HepG2 (cell line): Measurements from ENCODE around the gene EPB41L1. TPM values are rescaled to one million over a fixed set of nuclear protein-coding genes. Genes with fewer than 3 reads are reported as not detected.

Experiments
- ARID3A ChIP-seq: IDR thresholded peaks from 2 replicates; pipeline ENCODE4 v1.6.1; 2012; ENCODE audit warnings: low read depth, low read length, improper control_type of control experiment
- CAMTA2 ChIP-seq: sonication (generic); formaldehyde crosslinking; IDR thresholded peaks from 2 replicates; pipeline ENCODE4 v1.4.0; 2020; ENCODE audit warnings: mild to moderate bottlenecking, missing genetic modification reagents, borderline replicate concordance
- CENPX ChIP-seq: sonication (generic); formaldehyde crosslinking; IDR thresholded peaks from 2 replicates; pipeline ENCODE4 v1.9.0; 2021; ENCODE audit warnings: mild to moderate bottlenecking, missing genetic modification reagents, moderate library complexity
- HIVEP1 ChIP-seq: sonication (generic); formaldehyde crosslinking; IDR thresholded peaks from 2 replicates; pipeline ENCODE4 v1.4.0; 2020; ENCODE audit warnings: mild to moderate bottlenecking, missing genetic modification reagents
- IRF2 ChIP-seq: IDR thresholded peaks from 2 replicates; pipeline ENCODE4 v1.6.1; 2018; ENCODE audit warnings: missing genetic modification reagents, missing compliant biosample characterization
- MED8 ChIP-seq: sonication (generic); formaldehyde crosslinking; IDR thresholded peaks from 2 replicates; pipeline ENCODE4 v1.8.1; 2023; ENCODE audit warnings: mild to moderate bottlenecking, missing genetic modification reagents; ENCODE audit not compliant: insufficient replicate concordance
- MTERF4 ChIP-seq: sonication (generic); formaldehyde crosslinking; IDR thresholded peaks from 2 replicates; pipeline ENCODE4 v1.8.0; 2023; ENCODE audit warnings: mild to moderate bottlenecking, missing genetic modification reagents
- MXI1 ChIP-seq: IDR thresholded peaks from 3 replicates; pipeline ENCODE4 v1.6.1; 2012; ENCODE audit warnings: low read depth, low read length, inconsistent platforms, borderline replicate concordance
- NR2F6 ChIP-seq, 2 experiments: IDR thresholded peaks; 2 replicates each; pipeline ENCODE4 v1.6.1; 2016; ENCODE audit warnings: antibody characterized with exemption in 1 of 2, mild to moderate bottlenecking in 1 of 2
- RBM22 ChIP-seq: fragments of 200-400 bp; formaldehyde crosslinking; optimal IDR thresholded peaks from 2 replicates; pipeline ENCODE3; 2017; ENCODE audit warnings: mild to moderate bottlenecking, low read length, moderate library complexity
- TSC22D2 ChIP-seq: sonication (generic); formaldehyde crosslinking; IDR thresholded peaks from 2 replicates; pipeline ENCODE4 v1.5.1; 2020; ENCODE audit warnings: missing genetic modification reagents, mild to moderate bottlenecking, borderline replicate concordance
- ZBTB20 ChIP-seq: sonication (generic); formaldehyde crosslinking; IDR thresholded peaks from 2 replicates; pipeline ENCODE4 v1.8.1; 2023; ENCODE audit warnings: missing genetic modification reagents, low read depth, mild to moderate bottlenecking, borderline replicate concordance
- ZBTB42 ChIP-seq: sonication (generic); formaldehyde crosslinking; IDR thresholded peaks from 2 replicates; pipeline ENCODE4 v1.5.0; 2020; ENCODE audit warnings: mild to moderate bottlenecking, missing genetic modification reagents
- ZBTB7A ChIP-seq: sonication (generic); formaldehyde crosslinking; IDR thresholded peaks from 2 replicates; pipeline ENCODE4 v1.8.0; 2022; ENCODE audit warnings: mild to moderate bottlenecking, missing genetic modification reagents
- ZFAT ChIP-seq: sonication (generic); formaldehyde crosslinking; conservative IDR thresholded peaks from 2 replicates; pipeline ENCODE4 v1.8.1; 2023; ENCODE audit warnings: missing genetic modification reagents, inconsistent platforms
- ZFP37 ChIP-seq: sonication (generic); formaldehyde crosslinking; IDR thresholded peaks from 2 replicates; pipeline ENCODE4 v1.4.0; 2020; ENCODE audit warnings: missing genetic modification reagents, borderline replicate concordance
- ZKSCAN5 ChIP-seq: sonication (generic); formaldehyde crosslinking; IDR thresholded peaks from 2 replicates; pipeline ENCODE4 v1.5.1; 2020; ENCODE audit warnings: mild to moderate bottlenecking, missing genetic modification reagents
- ZNF180 ChIP-seq: sonication (generic); formaldehyde crosslinking; IDR thresholded peaks from 2 replicates; pipeline ENCODE4 v1.4.0; 2020; ENCODE audit warnings: low read depth, missing genetic modification reagents, borderline replicate concordance
- ZNF235 ChIP-seq: sonication (generic); formaldehyde crosslinking; IDR thresholded peaks from 2 replicates; pipeline ENCODE4 v1.8.1; 2023; ENCODE audit warnings: mild to moderate bottlenecking, missing genetic modification reagents, borderline replicate concordance
- ZNF276 ChIP-seq: sonication (generic); formaldehyde crosslinking; IDR thresholded peaks from 2 replicates; pipeline ENCODE4 v1.4.0; 2020; ENCODE audit warnings: mild to moderate bottlenecking, low read depth, missing genetic modification reagents
- ZNF292 ChIP-seq: sonication (generic); formaldehyde crosslinking; IDR thresholded peaks from 2 replicates; pipeline ENCODE4 v1.8.1; 2022; ENCODE audit warnings: mild to moderate bottlenecking, low read depth, missing genetic modification reagents, borderline replicate concordance
- ZNF34 ChIP-seq: sonication (generic); formaldehyde crosslinking; IDR thresholded peaks from 2 replicates; pipeline ENCODE4 v1.4.0; 2020; ENCODE audit warnings: mild to moderate bottlenecking, missing genetic modification reagents, borderline replicate concordance
- ZNF550 ChIP-seq: sonication (generic); formaldehyde crosslinking; IDR thresholded peaks from 2 replicates; pipeline ENCODE4 v1.4.0; 2020; ENCODE audit warnings: mild to moderate bottlenecking, missing genetic modification reagents, borderline replicate concordance
- ZNF850 ChIP-seq: sonication (generic); formaldehyde crosslinking; conservative IDR thresholded peaks from 2 replicates; pipeline ENCODE4 v1.9.0; 2021; ENCODE audit warnings: mild to moderate bottlenecking, missing genetic modification reagents
- ZSCAN29 ChIP-seq: sonication (generic); formaldehyde crosslinking; conservative IDR thresholded peaks from 2 replicates; pipeline ENCODE4 v1.4.0; 2020; ENCODE audit warnings: mild to moderate bottlenecking, missing genetic modification reagents
- ZZZ3 ChIP-seq: sonication (generic); formaldehyde crosslinking; IDR thresholded peaks from 2 replicates; pipeline ENCODE4 v1.4.0; 2020; ENCODE audit warnings: missing genetic modification reagents, mild to moderate bottlenecking, borderline replicate concordance
- polyA plus RNA-seq, 8 experiments: library from polyadenylated mRNA; depleted of rRNA in 3 of 8; stranded (reverse) in 7 of 8; unstranded in 1 of 8; fragments of >200 nt; fragmentation: Illumina TruSeq in 4 of 8; extraction: Trizol in 4 of 8; gene quantifications; 2 replicates each; pipeline versions ENCODE4 v1.2.1 to v1.2.3, GENCODE V29; 2011 to 2016; ENCODE audit warnings: low read depth in 4 of 8, missing spikeins in 1 of 8, mixed read lengths in 1 of 8; ENCODE audit not compliant: insufficient read depth in 1 of 8
- total RNA-seq, 5 experiments: library from RNA; depleted of rRNA; stranded (reverse); fragments of >200 nt; fragmentation: Illumina TruSeq; extraction: Trizol; gene quantifications; 2 replicates each; pipeline ENCODE4 v1.2.3, GENCODE V29; 2016; ENCODE audit warnings: low read depth in 1 of 5

The EPB41L1 gene
- total and polyA plus RNA-seq, 2 of the 13 experiments (the other 11 are each of a cell fraction or from before 2014, with no cell fraction given): 16.7 to 39.0 TPM

GRCh38 chr20:36150847-36151539 is 3.5 kb upstream of the EPB41L1 start (continued):
- TF ChIP-seq ZNF34 (CRISPR knock-in tag) (no peak), ZNF180 (CRISPR knock-in tag) (no peak), ZNF235 (CRISPR knock-in tag) (no peak), HIVEP1 (peak; percentile 56; the same call in 1 of the 2 replicates), ZBTB7A (CRISPR knock-in tag) (peak; percentile 96), ZFAT (CRISPR knock-in tag) (no peak), ZNF850 (0 out of 2 replicates have a peak, but pooled peaks have one; percentile 53), RBM22 (no peak), CAMTA2 (CRISPR knock-in tag) (no peak), ZBTB42 (CRISPR knock-in tag) (no peak), ZSCAN29 (no peak), ZNF292 (CRISPR knock-in tag) (peak; percentile 84), ARID3A (no peak), ZZZ3 (no peak), TSC22D2 (CRISPR knock-in tag) (0 out of 2 replicates have a peak, but pooled peaks have one; percentile 59), IRF2 (CRISPR knock-in tag) (peak; percentile 53; the same call in 1 of the 2 replicates), CENPX (CRISPR knock-in tag) (no peak), ZNF276 (peak; percentile 69; the same call in 1 of the 2 replicates), ZBTB20 (peak; percentile 90), ZKSCAN5 (CRISPR knock-in tag) (no peak), MTERF4 (CRISPR knock-in tag) (no peak), MXI1 (no peak), ZNF550 (CRISPR knock-in tag) (no peak), NR2F6 (IDR thresholded peaks at IDR 0.05) (peak; percentile 86), NR2F6 (CRISPR knock-in tag; IDR thresholded peaks at IDR 0.05) (peak; percentile 92), ZFP37 (CRISPR knock-in tag) (peak; percentile 44; the same call in 1 of the 2 replicates), MED8 (no peak)
